MM.1S (cell line): ENCODE measurements around the gene OPRL1.

ENCODE experiments used
- EZH2 ChIP-seq: fragments of 300-600 bp; sonication (generic); optimal IDR thresholded peaks from 2 replicates; pipeline ENCODE3; 2017; ENCODE audit warnings: low read depth, mild to moderate bottlenecking, antibody characterized with exemption, low read length, mixed read lengths
- EZH2phosphoT487 ChIP-seq: fragments of 300-600 bp; sonication (generic); IDR thresholded peaks from 2 replicates; pipeline ENCODE4 v1.6.1; 2018; ENCODE audit warnings: antibody characterized with exemption, low read length
- TF ChIP-seq, protein P1 (sequence below): fragments of 300-600 bp; sonication (generic); IDR thresholded peaks from 2 replicates; pipeline ENCODE4 v1.5.1; 2016; ENCODE audit warnings: antibody characterized with exemption, low read length, mixed read lengths

DNA sequence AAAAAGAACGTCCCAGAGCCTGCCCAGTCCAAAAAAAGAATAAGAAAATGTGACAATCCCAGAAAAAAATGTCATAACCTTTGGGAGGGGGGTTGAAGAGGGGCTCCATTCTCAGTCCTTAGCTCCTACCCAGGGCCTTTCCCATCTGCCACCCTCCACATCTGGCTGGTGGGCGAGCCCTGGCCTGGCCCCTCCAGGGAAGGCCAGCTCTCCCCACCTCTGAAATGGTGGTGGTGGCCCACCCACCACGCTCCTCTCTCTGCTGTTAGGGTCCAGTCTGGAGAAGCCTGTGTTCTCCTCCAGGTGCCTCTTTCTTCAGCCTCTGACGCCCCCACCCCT, 979 bp upstream of the OPRL1 start:
- no peak for TF ChIP-seq EZH2
- TF ChIP-seq, protein P1, sequence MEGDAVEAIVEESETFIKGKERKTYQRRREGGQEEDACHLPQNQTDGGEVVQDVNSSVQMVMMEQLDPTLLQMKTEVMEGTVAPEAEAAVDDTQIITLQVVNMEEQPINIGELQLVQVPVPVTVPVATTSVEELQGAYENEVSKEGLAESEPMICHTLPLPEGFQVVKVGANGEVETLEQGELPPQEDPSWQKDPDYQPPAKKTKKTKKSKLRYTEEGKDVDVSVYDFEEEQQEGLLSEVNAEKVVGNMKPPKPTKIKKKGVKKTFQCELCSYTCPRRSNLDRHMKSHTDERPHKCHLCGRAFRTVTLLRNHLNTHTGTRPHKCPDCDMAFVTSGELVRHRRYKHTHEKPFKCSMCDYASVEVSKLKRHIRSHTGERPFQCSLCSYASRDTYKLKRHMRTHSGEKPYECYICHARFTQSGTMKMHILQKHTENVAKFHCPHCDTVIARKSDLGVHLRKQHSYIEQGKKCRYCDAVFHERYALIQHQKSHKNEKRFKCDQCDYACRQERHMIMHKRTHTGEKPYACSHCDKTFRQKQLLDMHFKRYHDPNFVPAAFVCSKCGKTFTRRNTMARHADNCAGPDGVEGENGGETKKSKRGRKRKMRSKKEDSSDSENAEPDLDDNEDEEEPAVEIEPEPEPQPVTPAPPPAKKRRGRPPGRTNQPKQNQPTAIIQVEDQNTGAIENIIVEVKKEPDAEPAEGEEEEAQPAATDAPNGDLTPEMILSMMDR, result no peak
- no peak for TF ChIP-seq EZH2phosphoT487
